Embryonic facial prominence (tissue), 1 donor: ENCODE data around the gene LMNA.
A peak's percentile ranks its signal among the peaks of the same experiment; 100 is the strongest.

Experiments
- DNase-seq: peaks from one replicate; pipeline ENCODE4 v3.0.0-alpha.2; 2016; ENCODE audit errors: extremely low spot score

LMNA gene

DNA sequence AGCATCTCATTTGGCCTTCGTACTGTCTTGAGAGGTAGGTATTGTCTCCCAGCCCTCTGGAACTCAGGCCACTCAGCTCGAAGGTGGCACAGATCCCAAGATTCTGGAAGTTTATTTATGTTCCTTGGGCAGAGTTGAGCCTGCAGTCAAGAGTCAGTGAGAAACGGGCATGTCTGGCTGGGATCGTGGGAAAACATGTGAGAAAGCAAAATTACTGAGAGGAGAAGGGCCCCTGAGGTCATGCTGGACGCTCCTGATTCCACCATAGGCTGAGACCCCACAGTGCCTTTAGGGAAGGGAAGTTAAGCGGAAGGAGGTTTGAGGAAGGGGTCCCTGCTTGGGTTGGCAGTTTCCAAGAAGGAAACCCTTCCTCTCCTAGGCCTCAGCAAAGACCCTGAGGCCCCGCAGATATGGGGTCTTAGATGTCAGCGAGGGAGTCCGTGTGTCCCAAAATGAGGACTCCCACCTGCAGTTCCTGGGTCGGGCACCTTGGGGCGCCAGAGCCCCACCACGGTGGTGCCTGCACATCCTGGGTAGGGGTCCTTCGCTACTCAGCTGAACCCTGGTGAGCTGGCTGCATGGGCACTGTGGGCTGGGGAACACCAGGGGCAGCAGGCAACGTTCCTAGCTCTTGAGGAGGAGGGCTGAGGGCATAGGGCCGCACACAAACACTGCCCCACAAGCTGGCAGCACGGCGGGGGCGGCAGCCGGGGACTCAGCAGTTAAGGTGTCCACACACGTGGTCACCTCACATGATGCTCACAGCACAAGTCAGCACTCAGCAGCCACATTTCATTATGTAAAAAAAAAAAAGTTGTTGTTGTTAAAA is 26.6 kb downstream of the LMNA start:
- DNase-seq, result peak; percentile 7

- DNase-seq, result no peak
These were observed 29.4 kb downstream of the LMNA start for GRCh38 chr1:156143765-156144489.

DNA sequence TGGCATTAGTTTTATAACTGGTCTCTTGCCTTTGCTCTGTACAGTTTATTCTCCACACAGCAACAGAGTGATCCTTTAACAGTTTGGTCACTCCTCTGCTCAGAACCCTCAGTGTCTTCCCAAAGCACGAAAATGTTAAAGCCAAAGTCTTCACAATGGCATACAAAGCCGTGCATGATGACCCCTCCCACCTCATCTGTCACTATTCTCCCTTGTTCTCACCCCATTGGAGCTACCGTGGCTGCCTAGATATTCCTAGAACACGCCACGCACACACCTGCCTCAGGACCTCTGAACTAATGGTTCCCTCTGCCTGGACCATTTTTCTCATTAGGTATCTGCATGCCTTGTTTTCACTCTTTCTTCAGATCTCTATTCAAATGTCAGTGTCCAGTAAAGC is 30.2 kb downstream of the LMNA start:
- DNase-seq, result no peak

GRCh38 chr1:156145650-156146019 is 31.1 kb downstream of the LMNA start:
- no peak for DNase-seq

GRCh38 chr1:156146020-156146768 is 31.7 kb downstream of the LMNA start:
- DNase-seq, result no peak

DNA sequence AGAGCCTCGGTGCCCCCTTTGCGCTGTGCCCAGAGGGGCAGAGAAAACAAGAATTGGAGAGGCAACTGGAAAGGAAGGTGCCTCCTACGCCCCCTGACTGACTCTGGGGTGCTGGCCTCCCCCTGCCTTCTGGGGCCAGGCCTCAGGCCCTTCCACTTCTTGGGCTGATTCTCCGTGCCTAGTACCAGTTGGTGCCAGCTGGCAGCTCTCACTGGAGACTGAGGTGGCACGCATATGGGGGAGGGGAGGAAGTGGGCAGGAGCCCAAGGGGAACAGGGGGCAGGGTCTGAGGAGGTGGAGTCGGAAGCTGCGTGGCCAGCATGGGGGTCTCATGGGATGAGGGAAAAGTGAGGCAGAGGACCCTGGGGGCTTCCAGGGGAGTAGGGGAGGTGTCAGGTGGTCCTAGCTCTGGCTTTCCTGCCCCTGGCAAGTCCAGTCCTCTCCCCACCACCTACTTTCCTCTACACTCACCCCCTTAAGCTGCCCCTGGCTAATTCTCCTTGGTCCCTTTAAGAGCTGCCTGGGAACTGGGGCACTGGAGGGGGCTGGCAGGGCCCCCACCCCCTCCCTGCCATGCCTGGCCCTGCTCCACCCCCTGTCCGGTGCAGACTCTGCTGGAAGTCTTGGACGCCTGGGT is 32.4 kb downstream of the LMNA start:
- DNase-seq, result no peak

DNA sequence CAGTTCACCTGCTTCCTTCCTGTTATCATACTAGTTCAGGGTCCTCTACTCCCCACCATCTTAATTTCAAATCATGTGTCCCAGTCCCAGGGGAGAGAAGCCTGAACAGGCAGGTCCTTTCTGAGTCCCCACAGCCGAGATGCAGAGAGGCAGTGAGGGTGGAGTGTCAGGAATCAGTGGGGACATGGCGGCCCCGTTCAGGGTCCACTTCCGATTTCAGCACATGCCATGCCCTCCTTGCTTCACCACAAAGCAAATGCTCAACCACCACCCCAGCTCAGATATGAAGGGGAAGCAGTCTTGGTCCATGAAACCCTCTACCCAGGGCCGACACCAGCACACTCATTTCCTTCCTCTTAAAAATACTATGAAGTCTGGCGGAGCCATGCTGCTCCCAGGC is 33.7 kb downstream of the LMNA start:
- no peak for DNase-seq

- DNase-seq, result no peak
These were observed 35.1 kb downstream of the LMNA start for GRCh38 chr1:156149374-156150332.

- no peak for DNase-seq
These were observed 36.0 kb downstream of the LMNA start for GRCh38 chr1:156150333-156151011.

DNA sequence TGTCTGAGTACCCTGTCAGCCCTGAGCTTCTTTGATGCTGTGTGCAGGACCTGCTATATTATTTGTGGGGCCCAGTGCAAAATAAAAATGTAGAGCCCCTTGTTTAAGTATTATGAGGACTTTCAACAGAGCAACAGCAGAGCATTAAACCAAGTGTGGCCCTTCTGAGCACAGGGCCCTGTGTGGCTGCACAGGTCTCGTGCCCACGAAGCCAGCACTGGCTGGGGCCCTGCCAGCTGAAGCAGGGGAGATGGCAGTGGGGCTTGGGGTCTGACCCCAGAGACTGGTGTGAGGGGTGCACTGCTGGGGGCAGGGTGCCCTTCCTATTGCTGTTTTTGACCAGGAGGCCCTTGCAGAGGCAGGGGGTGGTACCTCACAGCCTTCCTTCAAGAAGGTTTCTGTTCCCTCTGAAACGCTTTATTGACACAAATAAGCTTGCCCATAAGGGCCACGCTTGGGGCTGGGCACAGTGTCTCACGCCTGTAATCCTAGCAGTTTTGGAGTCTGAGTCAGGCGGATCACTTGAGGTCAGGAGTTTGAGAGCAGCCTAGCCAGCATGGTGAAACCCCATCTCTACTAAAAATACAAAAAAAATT is 36.7 kb downstream of the LMNA start:
- DNase-seq, result no peak

- DNase-seq, result no peak
These were observed 38.1 kb downstream of the LMNA start for GRCh38 chr1:156152628-156153027.

- DNase-seq, result no peak
These were observed 38.9 kb downstream of the LMNA start, which contains the start of gene SEMA4A for GRCh38 chr1:156153362-156153761. SEMA4A (plus strand) TSS chr1:156153585; CDS start chr1:156154579, 994 bp downstream.

DNA sequence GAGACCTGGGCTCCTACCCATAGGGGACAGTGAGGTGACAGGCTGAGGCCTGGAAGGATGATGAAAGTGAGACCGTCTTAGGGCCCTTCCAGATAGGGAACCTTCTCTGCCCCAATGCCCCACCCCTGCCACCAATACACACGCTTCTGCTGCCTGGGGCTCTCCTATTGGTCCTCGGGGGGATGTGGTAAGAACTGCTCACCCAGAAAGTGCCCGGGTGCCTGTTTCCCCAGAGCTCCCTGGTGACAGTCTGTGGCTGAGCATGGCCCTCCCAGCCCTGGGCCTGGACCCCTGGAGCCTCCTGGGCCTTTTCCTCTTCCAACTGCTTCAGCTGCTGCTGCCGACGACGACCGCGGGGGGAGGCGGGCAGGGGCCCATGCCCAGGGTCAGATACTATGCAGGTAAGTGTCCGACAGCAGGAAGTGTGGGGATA is 39.8 kb downstream of the LMNA start:
- DNase-seq, result no peak

- no peak for DNase-seq
These were observed 41.4 kb downstream of the LMNA start for GRCh38 chr1:156155756-156156510.

DNA sequence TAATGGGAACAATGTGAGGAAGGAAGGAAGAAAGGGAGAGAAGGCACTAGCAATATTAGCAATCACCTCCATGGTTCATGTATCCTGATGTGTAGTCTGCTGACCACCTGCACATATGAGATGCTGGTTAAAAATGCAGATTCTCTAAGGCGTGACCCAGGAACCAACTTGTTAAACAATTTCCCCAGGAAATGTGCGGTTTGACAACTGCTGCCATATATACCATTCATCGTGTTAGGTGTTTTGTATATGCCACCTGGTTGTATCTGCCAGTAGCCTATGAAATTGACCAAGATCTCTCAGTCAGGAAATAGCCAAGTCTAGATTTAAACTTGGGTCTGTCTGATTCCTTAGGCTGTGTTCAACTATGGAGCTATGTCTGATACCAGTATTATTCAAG is 43.0 kb downstream of the LMNA start:
- no peak for DNase-seq

GRCh38 chr1:156157966-156158365 is 43.5 kb downstream of the LMNA start:
- DNase-seq, result no peak

DNA sequence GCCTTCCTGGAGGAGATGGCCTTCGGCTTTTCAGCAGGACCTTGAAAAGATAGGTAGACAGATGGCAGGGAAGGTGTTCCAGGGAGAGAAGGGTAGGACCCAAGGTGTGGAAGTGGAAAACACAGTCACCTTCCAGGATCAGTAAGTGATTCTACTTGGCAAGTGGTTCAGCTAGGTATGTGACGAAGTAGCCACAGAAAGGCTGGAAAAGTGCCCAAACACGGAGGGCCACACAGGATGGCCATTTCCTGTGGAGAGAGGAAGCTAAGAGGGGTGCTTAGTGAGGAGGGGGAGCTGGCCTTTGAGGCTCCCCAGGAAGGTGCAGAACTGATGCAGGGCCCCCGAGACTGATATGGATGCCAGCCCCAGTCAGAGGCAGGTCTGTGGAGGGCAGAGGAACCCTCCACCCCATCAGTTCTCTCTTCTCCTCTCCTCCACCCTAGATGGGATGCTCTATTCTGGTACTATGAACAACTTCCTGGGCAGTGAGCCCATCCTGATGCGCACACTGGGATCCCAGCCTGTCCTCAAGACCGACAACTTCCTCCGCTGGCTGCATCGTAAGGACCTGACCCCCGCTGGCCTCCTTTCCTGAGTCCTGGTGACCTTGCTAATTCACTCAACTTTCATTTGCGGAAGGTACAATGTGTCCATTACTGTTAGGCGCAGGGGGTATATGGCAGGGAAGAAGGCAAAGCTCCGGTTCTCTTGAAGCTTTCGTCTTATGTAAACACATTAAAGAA is 45.7 kb downstream of the LMNA start:
- DNase-seq, result no peak

DNA sequence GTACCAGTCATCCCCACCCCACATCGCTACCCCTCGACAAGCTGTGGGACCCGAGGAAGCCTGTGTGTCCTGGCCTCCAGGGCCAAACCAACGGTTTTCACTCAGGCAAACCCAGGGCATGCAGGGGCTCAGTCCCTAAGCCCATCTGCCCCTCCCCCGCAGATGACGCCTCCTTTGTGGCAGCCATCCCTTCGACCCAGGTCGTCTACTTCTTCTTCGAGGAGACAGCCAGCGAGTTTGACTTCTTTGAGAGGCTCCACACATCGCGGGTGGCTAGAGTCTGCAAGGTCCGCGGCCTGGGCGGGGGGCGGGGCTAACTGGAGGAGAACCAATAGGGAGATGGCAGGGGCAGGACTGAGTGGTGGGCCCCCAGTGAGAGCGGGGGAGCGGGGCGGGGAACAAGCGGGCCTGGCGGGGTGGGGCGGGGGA is 46.2 kb downstream of the LMNA start:
- peak; percentile 79 for DNase-seq
